ENCODE measurements around the gene COL8A1.

COL8A1 gene

GRCh38 chr3:99825004-99825640 lies 186.7 kb downstream of the COL8A1 start:
- no peak overlapping the region for H3K4me3 ChIP-seq (ENCODE audit: low read depth, low read length)

GRCh38 chr3:99829844-99830243 lies 191.4 kb downstream of the COL8A1 start:
- no peak overlapping the region for H3K4me3 ChIP-seq (ENCODE audit: low read depth, low read length)
- no peak for TF ChIP-seq CTCF (IDR thresholded peaks at IDR 0.05; ENCODE audit: low read depth, low read length, missing control alignments)
- in situ Hi-C loops (cut with HindIII; ENCODE audit: low sequenced_read_pairs): no loop called here
- no peak for DNase-seq (ENCODE audit: low read depth)

More at GRCh38 chr3:99825004-99825640, 186.7 kb downstream of the COL8A1 start:
- no peak for DNase-seq (ENCODE audit: low read depth)
- in situ Hi-C loops (cut with HindIII; ENCODE audit: low sequenced_read_pairs): no loop called here
- TF ChIP-seq CTCF (IDR thresholded peaks at IDR 0.05; ENCODE audit: low read depth, low read length, missing control alignments): no peak

GRCh38 chr3:99833617-99834205 lies 195.3 kb downstream of the COL8A1 start:
- no peak for DNase-seq (ENCODE audit: low read depth)
- in situ Hi-C loops (cut with HindIII; ENCODE audit: low sequenced_read_pairs): no loop called here
- TF ChIP-seq CTCF (IDR thresholded peaks at IDR 0.05; ENCODE audit: low read depth, low read length, missing control alignments): no peak
- no peak overlapping the region for H3K4me3 ChIP-seq (ENCODE audit: low read depth, low read length)

GRCh38 chr3:99834211-99834957 lies 196.0 kb downstream of the COL8A1 start:
- in situ Hi-C loops (cut with HindIII; ENCODE audit: low sequenced_read_pairs): no loop called here

GRCh38 chr3:99836681-99837080 lies 198.3 kb downstream of the COL8A1 start:
- no peak overlapping the region for H3K4me3 ChIP-seq (ENCODE audit: low read depth, low read length)
- in situ Hi-C loops (cut with HindIII; ENCODE audit: low sequenced_read_pairs): no loop called here
- no peak for TF ChIP-seq CTCF (IDR thresholded peaks at IDR 0.05; ENCODE audit: low read depth, low read length, missing control alignments)
- DNase-seq (ENCODE audit: low read depth): no peak

More at GRCh38 chr3:99834211-99834957, 196.0 kb downstream of the COL8A1 start:
- no peak overlapping the region for H3K4me3 ChIP-seq (ENCODE audit: low read depth, low read length)
- TF ChIP-seq CTCF (IDR thresholded peaks at IDR 0.05; ENCODE audit: low read depth, low read length, missing control alignments): no peak
- no peak for DNase-seq (ENCODE audit: low read depth)

- in situ Hi-C loops (cut with HindIII; ENCODE audit: low sequenced_read_pairs): no loop called here
- no peak overlapping the region for H3K4me3 ChIP-seq (ENCODE audit: low read depth, low read length)
- TF ChIP-seq CTCF (IDR thresholded peaks at IDR 0.05; ENCODE audit: low read depth, low read length, missing control alignments): no peak
- no peak for DNase-seq (ENCODE audit: low read depth)
Measured at GRCh38 chr3:99837715-99838114, 199.3 kb downstream of the COL8A1 start.
